PFSK-1 (cell line): Measurements from ENCODE around the gene NFAM1.

Experiments used
- FOXP2 ChIP-seq: optimal IDR thresholded peaks from 2 replicates; pipeline ENCODE3; 2011; ENCODE audit warnings: borderline replicate concordance, control low read depth, inconsistent platforms; ENCODE audit not compliant: insufficient read depth; ENCODE audit errors: extremely low read length, extremely low read depth
- POLR2AphosphoS5 ChIP-seq: IDR thresholded peaks from 2 replicates; pipeline ENCODE4 v1.6.1; 2012; ENCODE audit warnings: low read depth, mild to moderate bottlenecking, control low read depth, low read length, moderate library complexity
- REST ChIP-seq, 2 experiments: IDR thresholded peaks; 2 replicates each; pipeline versions ENCODE4 v1.6.1 to v1.8.0; 2011 to 2012; ENCODE audit warnings: low read depth in 2 of 2, low read length in 2 of 2, control low read depth in 1 of 2, inconsistent platforms in 1 of 2, mild to moderate bottlenecking in 1 of 2, moderate library complexity in 1 of 2; ENCODE audit not compliant: insufficient read depth in 1 of 2
- SIN3A ChIP-seq: IDR thresholded peaks from 2 replicates; pipeline ENCODE4 v1.6.1; 2012; ENCODE audit warnings: mild to moderate bottlenecking, low read length, moderate library complexity, borderline replicate concordance; ENCODE audit not compliant: insufficient read depth
- TAF1 ChIP-seq: IDR thresholded peaks from 2 replicates; pipeline ENCODE4 v1.6.1; 2012; ENCODE audit warnings: low read length, control low read depth, borderline replicate concordance; ENCODE audit not compliant: insufficient read depth

Gene NFAM1

GRCh38 chr22:42340150-42340549 is 92.1 kb downstream of the NFAM1 start:
- TF ChIP-seq FOXP2: no peak
- no peak for TF ChIP-seq TAF1
- no peak for TF ChIP-seq SIN3A
- no peak for TF ChIP-seq POLR2AphosphoS5
- TF ChIP-seq REST (IDR thresholded peaks at IDR 0.05; ENCODE audit: insufficient read depth in 1 of 2, low read depth in 2 of 2, low read length in 2 of 2): no peak

GRCh38 chr22:42338479-42338878 is 93.7 kb downstream of the NFAM1 start:
- no peak for TF ChIP-seq POLR2AphosphoS5
- TF ChIP-seq FOXP2: no peak
- TF ChIP-seq SIN3A: no peak
- no peak for TF ChIP-seq REST (IDR thresholded peaks at IDR 0.05; ENCODE audit: insufficient read depth in 1 of 2, low read depth in 2 of 2, low read length in 2 of 2)
- no peak for TF ChIP-seq TAF1

- no peak for TF ChIP-seq SIN3A
- TF ChIP-seq POLR2AphosphoS5: no peak
- no peak for TF ChIP-seq FOXP2
- no peak for TF ChIP-seq TAF1
- TF ChIP-seq REST (IDR thresholded peaks at IDR 0.05; ENCODE audit: insufficient read depth in 1 of 2, low read depth in 2 of 2, low read length in 2 of 2): no peak
Observed at GRCh38 chr22:42337356-42337755, 94.8 kb downstream of the NFAM1 start.

GRCh38 chr22:42336527-42337227 is 95.5 kb downstream of the NFAM1 start:
- TF ChIP-seq POLR2AphosphoS5 (no peak), REST (IDR thresholded peaks at IDR 0.05; ENCODE audit: insufficient read depth in 1 of 2, low read depth in 2 of 2, low read length in 2 of 2) (no peak), SIN3A (no peak)

GRCh38 chr22:42335839-42336378 is 96.3 kb downstream of the NFAM1 start:
- TF ChIP-seq SIN3A: no peak
- TF ChIP-seq REST (IDR thresholded peaks at IDR 0.05; ENCODE audit: insufficient read depth in 1 of 2, low read depth in 2 of 2, low read length in 2 of 2): no peak
- TF ChIP-seq POLR2AphosphoS5: no peak
- no peak for TF ChIP-seq FOXP2
- no peak for TF ChIP-seq TAF1
